Suprapubic skin (tissue), 4 donors: ENCODE results near the gene SLC5A11. TPM values are rescaled to one million over a fixed set of nuclear protein-coding genes. Genes with fewer than 3 reads are reported as not detected.

Experiments
- DNase-seq, 2 donors: peaks; one replicate each; pipeline ENCODE4 v3.0.0-alpha.2; 2019; ENCODE audit warnings: low spot score in 2 of 2
- H3K27ac ChIP-seq: fragments of 200-600 bp; sonication (generic); one replicate; pipeline ENCODE4 v1.5.1; 2019
- H3K27me3 ChIP-seq: fragments of 200-600 bp; sonication (generic); one replicate; pipeline ENCODE4 v1.5.1; 2019
- H3K36me3 ChIP-seq: fragments of 200-600 bp; sonication (generic); one replicate; pipeline ENCODE4 v1.5.1; 2019
- H3K4me1 ChIP-seq: fragments of 200-600 bp; sonication (generic); one replicate; pipeline ENCODE4 v1.5.1; 2019
- H3K4me3 ChIP-seq: fragments of 200-600 bp; sonication (generic); one replicate; pipeline ENCODE4 v1.5.1; 2019; ENCODE audit warnings: mild to moderate bottlenecking
- H3K9me3 ChIP-seq: fragments of 200-600 bp; sonication (generic); one replicate; pipeline ENCODE4 v1.5.1; 2019
- CTCF ChIP-seq, 2 donors: fragments of 200-600 bp in 1 of 2; fragments of 450-650 bp in 1 of 2; sonication (generic) in 1 of 2; IDR thresholded peaks; one replicate each; pipeline ENCODE4 v1.5.1; 2016 to 2019; ENCODE audit warnings: antibody characterized with exemption in 2 of 2, mild to moderate bottlenecking in 1 of 2, moderate library complexity in 1 of 2
- EP300 ChIP-seq: sonication (generic); formaldehyde crosslinking; IDR thresholded peaks from one replicate; pipeline ENCODE4 v1.6.1; 2017; ENCODE audit warnings: antibody characterized with exemption
- POLR2A ChIP-seq, 2 donors: fragments of 450-650 bp; IDR thresholded peaks; one replicate each; pipeline ENCODE4 v1.6.1; 2017; ENCODE audit warnings: antibody characterized with exemption in 2 of 2, mild to moderate bottlenecking in 2 of 2, moderate library complexity in 2 of 2
- POLR2AphosphoS5 ChIP-seq, 3 donors: sonication (generic); formaldehyde crosslinking; IDR thresholded peaks; one replicate each; pipeline ENCODE4 v1.6.1; 2017; ENCODE audit warnings: antibody characterized with exemption in 3 of 3
- WGBS: methylation state at CpG from one replicate; pipeline ENCODE4 v1.1.5; 2018; 5-methylcytosine and 5-hydroxymethylcytosine counted together
- total RNA-seq, 4 donors: library from RNA; depleted of rRNA; stranded (reverse); fragments of >200 nt; gene quantifications; one replicate each; pipeline ENCODE4 v1.1.0, GENCODE V29; 2016

SLC5A11 gene
- total RNA-seq, 4 donors from 2014 or later: 0.55 to 0.64 TPM; not detected in 2

- Histone ChIP-seq H3K4me1 (no peaks in the 10 kb centered on the region), H3K27ac (no peak overlapping the region), H3K4me3 (no peak overlapping the region), H3K9me3 (no peaks in the 10 kb centered on the region), H3K36me3 (peaks cover 57% of the 10 kb centered on the region), H3K27me3 (no peaks in the 10 kb centered on the region)
- TF ChIP-seq EP300: no peak
- no peak for TF ChIP-seq CTCF (IDR thresholded peaks at IDR 0.05)
- no peak for DNase-seq
- WGBS: 92% methylated on average over 8 of the region's 8 CpGs
Measured at GRCh38 chr16:24919536-24919935, 73.8 kb downstream of the SLC5A11 start.

GRCh38 chr16:24920568-24920967 lies 74.8 kb downstream of the SLC5A11 start:
- TF ChIP-seq CTCF (IDR thresholded peaks at IDR 0.05) (no peak), POLR2AphosphoS5 (IDR thresholded peaks at IDR 0.05) (no peak), POLR2A (IDR thresholded peaks at IDR 0.05) (no peak), EP300 (no peak)
- 93% methylated on average over 3 of the region's 3 CpGs for WGBS
- no peaks in the 10 kb centered on the region for H3K9me3 ChIP-seq
- no peak overlapping the region for H3K4me3 ChIP-seq
- DNase-seq: no peak
- no peaks in the 10 kb centered on the region for H3K27me3 ChIP-seq
- H3K4me1 ChIP-seq: no peaks in the 10 kb centered on the region
- H3K27ac ChIP-seq: no peak overlapping the region
- H3K36me3 ChIP-seq: peaks cover 62% of the 10 kb centered on the region

GRCh38 chr16:24921229-24921628 lies 75.5 kb downstream of the SLC5A11 start:
- 96% methylated on average over 8 of the region's 8 CpGs for WGBS
- H3K4me1 ChIP-seq: no peaks in the 10 kb centered on the region
- H3K36me3 ChIP-seq: peaks cover 68% of the 10 kb centered on the region
- DNase-seq: no peak
- H3K4me3 ChIP-seq: no peak overlapping the region
- H3K27me3 ChIP-seq: no peaks in the 10 kb centered on the region
- H3K9me3 ChIP-seq: no peaks in the 10 kb centered on the region
- no peak overlapping the region for H3K27ac ChIP-seq
- TF ChIP-seq POLR2AphosphoS5 (IDR thresholded peaks at IDR 0.05) (no peak), POLR2A (IDR thresholded peaks at IDR 0.05) (no peak), CTCF (IDR thresholded peaks at IDR 0.05) (no peak), EP300 (no peak)

GRCh38 chr16:24925163-24925562 lies 79.4 kb downstream of the SLC5A11 start:
- Histone ChIP-seq H3K27me3 (no peaks in the 10 kb centered on the region), H3K27ac (no peak overlapping the region), H3K36me3 (peaks cover 81% of the 10 kb centered on the region), H3K9me3 (no peaks in the 10 kb centered on the region), H3K4me3 (no peak overlapping the region), H3K4me1 (no peaks in the 10 kb centered on the region)
- no peak for DNase-seq
- WGBS: 81% methylated on average over 2 of the region's 2 CpGs
- no peak for TF ChIP-seq POLR2A (IDR thresholded peaks at IDR 0.05)
- no peak for TF ChIP-seq CTCF (IDR thresholded peaks at IDR 0.05)
- no peak for TF ChIP-seq EP300
- no peak for TF ChIP-seq POLR2AphosphoS5 (IDR thresholded peaks at IDR 0.05)

GRCh38 chr16:24929409-24929808 lies 83.6 kb downstream of the SLC5A11 start:
- no peak for TF ChIP-seq CTCF (IDR thresholded peaks at IDR 0.05)
- TF ChIP-seq POLR2AphosphoS5 (IDR thresholded peaks at IDR 0.05): no peak
- TF ChIP-seq POLR2A (IDR thresholded peaks at IDR 0.05): no peak
- TF ChIP-seq EP300: no peak
- Histone ChIP-seq H3K27ac (no peak overlapping the region), H3K27me3 (no peaks in the 10 kb centered on the region), H3K36me3 (peaks cover 89% of the 10 kb centered on the region), H3K4me3 (no peak overlapping the region), H3K4me1 (no peaks in the 10 kb centered on the region), H3K9me3 (no peaks in the 10 kb centered on the region)
- DNase-seq: no peak
- 87% methylated on average over 5 of the region's 5 CpGs for WGBS
